NAMALWA (cell line): ENCODE measurements around the gene TOPORS.
"Not testable (repeated sequence)": the region's sequence is repeated elsewhere in the genome, so short reads cannot be mapped to it uniquely, and the experiment has no call there.

Source experiments
- DNase-seq: peaks from one replicate; pipeline ENCODE4 v3.0.0-alpha.2; 2015; ENCODE audit warnings: low spot score

Gene TOPORS

GRCh38 chr9:32565967-32566366 lies 13.6 kb upstream of the TOPORS start:
- no peak for DNase-seq

- no peak for DNase-seq
Observed at GRCh38 chr9:32558408-32558934, 6.1 kb upstream of the TOPORS start.

- no peak for DNase-seq
Observed at GRCh38 chr9:32554591-32554990, 2.2 kb upstream of the TOPORS start.

- DNase-seq: peak; percentile 41
Observed at GRCh38 chr9:32554107-32554506, 1.7 kb upstream of the TOPORS start.

- DNase-seq: peak; percentile 81
Observed at GRCh38 chr9:32551276-32552051, 922 bp downstream of the TOPORS start.

- peak; percentile 98 for DNase-seq
Observed at GRCh38 chr9:32550562-32551275, 1.7 kb downstream of the TOPORS start.

- DNase-seq: peak; percentile 54
Observed at GRCh38 chr9:32550150-32550561, 2.2 kb downstream of the TOPORS start.

GRCh38 chr9:32548213-32548612 lies 4.2 kb downstream of the TOPORS start:
- DNase-seq: not testable (repeated sequence)

GRCh38 chr9:32545884-32546283 lies 6.5 kb downstream of the TOPORS start:
- no peak for DNase-seq

- DNase-seq: no peak
Observed at GRCh38 chr9:32543047-32543446, 9.3 kb downstream of the TOPORS start.

GRCh38 chr9:32533816-32534215 lies 18.6 kb downstream of the TOPORS start:
- no peak for DNase-seq

- no peak for DNase-seq
Observed at GRCh38 chr9:32533336-32533735, 19.1 kb downstream of the TOPORS start.

GRCh38 chr9:32526707-32527048 lies 25.7 kb downstream of the TOPORS start:
- DNase-seq: no peak

- DNase-seq: peak; percentile 82
Observed at GRCh38 chr9:32526041-32526706, 26.2 kb downstream of the TOPORS start, which contains the start of gene RIGI. Gene RIGI, minus strand, starts transcription at chr9:32526196. Its CDS starts 30 bp downstream, at chr9:32526166.

GRCh38 chr9:32525709-32526030 lies 26.7 kb downstream of the TOPORS start:
- peak; percentile 34 for DNase-seq

GRCh38 chr9:32524892-32525708 lies 27.3 kb downstream of the TOPORS start:
- no peak for DNase-seq

GRCh38 chr9:32524558-32524891 lies 27.9 kb downstream of the TOPORS start:
- not testable (repeated sequence) for DNase-seq

GRCh38 chr9:32523910-32524309 lies 28.5 kb downstream of the TOPORS start:
- DNase-seq: no peak

- no peak for DNase-seq
Observed at GRCh38 chr9:32518276-32518675, 34.1 kb downstream of the TOPORS start.

- DNase-seq: no peak
Observed at GRCh38 chr9:32516241-32516640, 36.1 kb downstream of the TOPORS start.

- no peak for DNase-seq
Observed at GRCh38 chr9:32508728-32509127, 43.7 kb downstream of the TOPORS start.

- no peak for DNase-seq
Observed at GRCh38 chr9:32503008-32503407, 49.4 kb downstream of the TOPORS start.
